Keratinocyte (primary cell): ENCODE data around the gene GAS2.

Experiments
- CTCF ChIP-seq, 3 experiments: IDR thresholded peaks in 1 of 3; conservative IDR thresholded peaks in 1 of 3; optimal IDR thresholded peaks in 1 of 3; 2 replicates in 2 of 3; 3 replicates in 1 of 3; pipeline versions ENCODE3 to v1.5.1; 2011; ENCODE audit warnings: low read length in 3 of 3, mild to moderate bottlenecking in 3 of 3, moderate library complexity in 2 of 3, control low read depth in 1 of 3, inconsistent platforms in 1 of 3; ENCODE audit not compliant: insufficient read depth in 2 of 3; ENCODE audit errors: extremely low read depth in 1 of 3
- EZH2 ChIP-seq: IDR thresholded peaks from one replicate; pipeline ENCODE4 v1.6.1; 2012; ENCODE audit warnings: inconsistent platforms, mild to moderate bottlenecking, low read length, moderate library complexity

GRCh38 chr11:22778642-22779041, 112.2 kb downstream of the GAS2 start:
- TF ChIP-seq CTCF (optimal IDR thresholded peaks at IDR 0.05 in 1 of 3, IDR thresholded peaks at IDR 0.05 in 1 of 3, conservative IDR thresholded peaks at IDR 0.05 in 1 of 3; ENCODE audit: extremely low read depth in 1 of 3, insufficient read depth in 2 of 3, low read length in 3 of 3) (no peak), EZH2 (no peak)
